HepG2 (cell line): ENCODE measurements around the gene VEPH1. TPM values are rescaled to one million over a fixed set of nuclear protein-coding genes. Genes with fewer than 3 reads are reported as not detected.

Source experiments
- ATAC-seq: fragments of 200-7000 bp; cut with Tn5 transposase; 3 replicates; pipeline ENCODE4 v1.9.1; 2020; ENCODE audit warnings: mild to moderate bottlenecking, moderate library complexity
- BruUV-seq: library from RNA; stranded (reverse); fragments of 400-500 nt; replicated peaks from 2 replicates; lab custom pipeline; 2021; lab: Mats Ljungman, UMichigan
- CTCF ChIA-PET: fragments of 300-600 bp; formaldehyde crosslinking; extraction: SDS; loops from one replicate; lab custom pipeline; 2021; ENCODE audit warnings: low total read pairs, inconsistent platforms, low intra/inter-chr PET ratio; lab: Yijun Ruan, JAX
- POLR2A ChIA-PET: fragments of 350-600 bp; sonication (Branson Sonifier 250); formaldehyde crosslinking; loops from one replicate; lab custom pipeline; 2020; ENCODE audit warnings: antibody characterized with exemption, inconsistent platforms; lab: Yijun Ruan, JAX
- DNase-seq: peaks from one replicate; pipeline ENCODE4 v3.0.0-alpha.2; 2015; ENCODE audit warnings: low spot score
- FAIRE-seq: peaks from 3 replicates; lab custom pipeline; 2011; peaks lifted over from hg19 to GRCh38; lab: Jason Lieb, UNC
- H2AFZ ChIP-seq: one replicate; pipeline ENCODE4 v1.6.1; 2011; ENCODE audit warnings: low read length, inconsistent platforms
- H3K27ac ChIP-seq: fragments of 300-600 bp; 3 replicates; pipeline ENCODE4 v1.8.0; 2011; ENCODE audit warnings: mixed run types, mild to moderate bottlenecking, mixed read lengths, low read length, inconsistent platforms; ENCODE audit not compliant: insufficient read depth; ENCODE audit errors: extremely low read length
- H3K27me3 ChIP-seq, 2 experiments: fragments of 200-600 bp in 1 of 2; 2 replicates in 1 of 2; 3 replicates in 1 of 2; pipeline versions ENCODE4 v1.6.0 to v1.8.0; 2011; ENCODE audit warnings: low read length in 2 of 2, mild to moderate bottlenecking in 2 of 2, moderate library complexity in 2 of 2, inconsistent platforms in 1 of 2; ENCODE audit not compliant: insufficient read depth in 2 of 2, control insufficient read depth in 1 of 2
- H3K36me3 ChIP-seq, 2 experiments: fragments of 200-600 bp in 1 of 2; replicated peaks in 1 of 2; 2 replicates in 1 of 2; 3 replicates in 1 of 2; pipeline versions ENCODE4 v1.5.1 to v1.8.0; 2011; ENCODE audit warnings: low read length in 2 of 2, inconsistent platforms in 1 of 2; ENCODE audit not compliant: insufficient read depth in 2 of 2, control insufficient read depth in 1 of 2
- H3K4me1 ChIP-seq: 2 replicates; pipeline ENCODE4 v1.5.1; 2012; ENCODE audit warnings: low read length, inconsistent platforms; ENCODE audit not compliant: insufficient read depth
- H3K4me2 ChIP-seq: 2 replicates; pipeline ENCODE4 v1.6.0; 2011; ENCODE audit warnings: low read depth, low read length, inconsistent platforms
- H3K4me3 ChIP-seq, 3 experiments: fragments of 200-600 bp in 1 of 3; sonication (generic), shearing (Covaris generic) in 1 of 3; replicated peaks in 1 of 3; 2 replicates each; pipeline ENCODE4 v1.5.1; 2011 to 2016; ENCODE audit warnings: low read length in 3 of 3, inconsistent platforms in 2 of 3, low read depth in 2 of 3, mild to moderate bottlenecking in 2 of 3, control low read depth in 1 of 3, mixed read lengths in 1 of 3; ENCODE audit not compliant: insufficient read depth in 1 of 3
- H3K79me2 ChIP-seq: one replicate; pipeline ENCODE4 v1.6.1; 2011; ENCODE audit warnings: low read length, inconsistent platforms; ENCODE audit not compliant: insufficient read depth
- H3K9ac ChIP-seq: 2 replicates; pipeline ENCODE4 v1.6.0; 2011; ENCODE audit warnings: mild to moderate bottlenecking, low read depth, low read length, inconsistent platforms; ENCODE audit not compliant: insufficient read depth
- H3K9me3 ChIP-seq: 2 replicates; pipeline ENCODE4 v1.5.1; 2012; ENCODE audit warnings: mild to moderate bottlenecking, low read length
- H4K20me1 ChIP-seq: 2 replicates; pipeline ENCODE4 v1.6.0; 2011; ENCODE audit warnings: inconsistent platforms, mild to moderate bottlenecking, low read length, moderate library complexity; ENCODE audit not compliant: insufficient read depth
- KAT8 ChIP-seq: IDR thresholded peaks from 2 replicates; pipeline ENCODE4 v1.6.1; 2016; ENCODE audit warnings: missing genetic modification reagents, missing compliant biosample characterization
- NFE2L1 ChIP-seq: sonication (generic); formaldehyde crosslinking; IDR thresholded peaks from 2 replicates; pipeline ENCODE4 v1.4.0; 2020; ENCODE audit warnings: missing genetic modification reagents, mild to moderate bottlenecking, borderline replicate concordance
- ZEB1 ChIP-seq: IDR thresholded peaks from 2 replicates; pipeline ENCODE4 v1.6.1; 2012; ENCODE audit warnings: mild to moderate bottlenecking, low read depth, inconsistent platforms; ENCODE audit not compliant: insufficient replicate concordance
- WGBS: methylation state at CpG from one replicate; pipeline ENCODE4 v1.1.6; 2017; ENCODE audit warnings: low lambda C conversion rate; 5-methylcytosine and 5-hydroxymethylcytosine counted together
- in situ Hi-C: cut with HindIII; loops from 2 replicates; pipeline ENCODE4 v1.10.0; 2017; ENCODE audit warnings: low pct_unique_long_range_greater_than_20kb; ENCODE audit not compliant: extremely low pct_ligation_motif_present
- intact Hi-C: fragments of 100-400 bp; cut with micrococcal nuclease; formaldehyde crosslinking; loops from one replicate; pipeline ENCODE4 v1.10.0; 2022; ENCODE audit not compliant: unreplicated experiment
- polyA plus RNA-seq, 8 experiments: library from polyadenylated mRNA; depleted of rRNA in 3 of 8; stranded (reverse) in 7 of 8; unstranded in 1 of 8; fragments of >200 nt; fragmentation: Illumina TruSeq in 4 of 8; extraction: Trizol in 4 of 8; gene quantifications; 2 replicates each; pipeline versions ENCODE4 v1.2.1 to v1.2.3, GENCODE V29; 2011 to 2016; ENCODE audit warnings: low read depth in 4 of 8, missing spikeins in 1 of 8, mixed read lengths in 1 of 8; ENCODE audit not compliant: insufficient read depth in 1 of 8
- total RNA-seq, 5 experiments: library from RNA; depleted of rRNA; stranded (reverse); fragments of >200 nt; fragmentation: Illumina TruSeq; extraction: Trizol; gene quantifications; 2 replicates each; pipeline ENCODE4 v1.2.3, GENCODE V29; 2016; ENCODE audit warnings: low read depth in 1 of 5

Gene VEPH1
- total and polyA plus RNA-seq, 2 of the 13 experiments (the other 11 are each of a cell fraction or from before 2014, with no cell fraction given) = not detected

DNA sequence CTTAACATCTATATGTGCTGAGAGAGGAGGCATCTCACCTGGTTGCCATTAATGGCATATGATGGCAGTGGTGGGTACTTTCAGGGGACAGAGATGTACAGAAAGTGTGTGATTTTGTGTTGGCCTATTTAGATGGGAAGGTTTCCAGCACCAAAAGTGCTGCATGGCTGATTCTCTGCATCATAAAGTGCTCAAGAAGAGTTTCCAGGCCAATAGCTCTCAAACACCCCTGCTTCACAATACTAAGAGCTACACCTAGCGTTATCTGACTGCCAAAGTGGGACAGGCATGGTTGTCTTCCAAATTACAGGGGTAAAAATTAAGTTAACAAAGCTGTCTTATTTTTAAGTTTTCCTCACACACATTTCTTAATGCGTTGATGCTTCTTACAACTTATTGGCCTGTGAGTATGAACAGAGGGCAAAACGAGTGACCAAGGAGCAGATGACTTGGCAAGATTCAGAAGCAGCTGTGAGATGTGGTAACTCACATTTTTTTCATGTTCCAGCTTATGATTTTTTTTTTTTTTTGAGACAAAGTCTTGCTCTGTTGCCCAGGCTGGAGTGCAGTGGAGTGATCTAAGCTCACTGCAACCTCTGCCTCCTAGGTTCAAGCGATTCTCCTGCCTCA is 41.4 kb upstream of the VEPH1 start:
- Histone ChIP-seq H4K20me1 (no peaks in the 10 kb centered on the region), H3K4me2 (no peak overlapping the region), H3K36me3 (no peaks in the 10 kb centered on the region), H3K4me3 (no peak overlapping the region), H2AFZ (no peak overlapping the region), H3K9ac (no peak overlapping the region), H3K4me1 (no peaks in the 10 kb centered on the region), H3K79me2 (no peaks in the 10 kb centered on the region), H3K9me3 (peaks cover 9% of the 10 kb centered on the region; the same call in 1 of the 2 replicates), H3K27me3 (no peaks in the 10 kb centered on the region), H3K27ac (no peak overlapping the region)
- CTCF ChIA-PET = no interaction called here
- in situ Hi-C loops (no loop called here), intact Hi-C loops (no loop called here)
- BruUV-seq = no TSS peak
- FAIRE-seq (no peak), ATAC-seq (no peak), DNase-seq (no peak)
- POLR2A ChIA-PET = no interaction called here
- 21% methylated on average over 4 of the region's 4 CpGs for WGBS
- no peak for TF ChIP-seq KAT8 (CRISPR knock-in tag)

DNA sequence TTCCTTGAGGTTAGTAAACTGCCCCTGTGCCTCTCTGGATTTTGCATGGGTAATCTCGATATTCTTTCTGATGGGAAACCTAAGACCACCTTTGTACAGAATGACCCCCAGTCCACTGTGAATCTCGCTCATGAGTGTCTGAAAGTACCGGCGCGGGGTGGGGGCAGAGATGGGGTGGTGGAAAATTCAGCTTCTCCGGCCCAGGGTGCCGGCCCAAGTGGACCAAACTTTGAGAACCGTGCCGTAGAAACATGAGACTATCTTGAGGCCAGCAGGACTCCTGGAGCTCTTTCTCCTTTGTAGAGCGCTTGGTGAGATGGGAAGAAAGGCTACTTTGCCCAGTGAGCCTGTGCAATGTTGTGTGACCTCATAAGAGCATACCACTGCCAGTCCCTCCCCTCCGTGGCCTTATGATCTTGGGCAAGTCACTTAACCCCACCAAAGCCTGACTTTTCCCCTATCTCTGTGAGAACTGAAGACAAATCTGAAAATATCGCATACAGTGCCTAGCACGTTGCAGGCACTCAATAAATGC is 40.4 kb upstream of the VEPH1 start:
- no peak overlapping the region for H2AFZ ChIP-seq
- ATAC-seq = no peak
- intact Hi-C loops (no loop called here), in situ Hi-C loops (no loop called here)
- no peak overlapping the region for H3K27ac ChIP-seq
- H3K36me3 ChIP-seq = no peaks in the 10 kb centered on the region
- no peaks in the 10 kb centered on the region for H3K79me2 ChIP-seq
- TF ChIP-seq NFE2L1 (CRISPR knock-in tag) (no peak), ZEB1 (no peak)
- no peak for FAIRE-seq
- no peaks in the 10 kb centered on the region for H3K4me1 ChIP-seq
- H3K27me3 ChIP-seq = no peaks in the 10 kb centered on the region
- H3K9me3 ChIP-seq = peaks cover 9% of the 10 kb centered on the region; the same call in 1 of the 2 replicates
- 0 out of 2 replicates have a peak overlapping the region, but pooled peaks have one; percentile 7 for H3K4me2 ChIP-seq
- POLR2A ChIA-PET = no interaction called here
- H3K9ac ChIP-seq = no peak overlapping the region
- no peak for DNase-seq
- 77% methylated on average over 12 of the region's 13 CpGs for WGBS
- no peak overlapping the region for H3K4me3 ChIP-seq
- CTCF ChIA-PET = no interaction called here
- BruUV-seq = no TSS peak
- H4K20me1 ChIP-seq = no peaks in the 10 kb centered on the region
